PC-3 (cell line): ENCODE measurements around the gene PLXNA2. TPM values are rescaled to one million over a fixed set of nuclear protein-coding genes. Genes with fewer than 3 reads are reported as not detected.

ENCODE experiments used
- ATAC-seq: fragments of 200-7000 bp; cut with Tn5 transposase; 2 replicates; pipeline ENCODE4 v1.9.1; 2020; ENCODE audit warnings: mild to moderate bottlenecking, moderate library complexity
- BruUV-seq: library from RNA; stranded (reverse); fragments of 400-500 nt; replicated peaks from 2 replicates; lab custom pipeline; 2021; lab: Mats Ljungman, UMichigan
- CTCF ChIA-PET: fragments of 300-600 bp; sonication (Branson Sonifier 250); formaldehyde crosslinking; loops from one replicate; lab custom pipeline; 2022; ENCODE audit warnings: antibody characterized with exemption; lab: Charles Lee
- POLR2A ChIA-PET: fragments of 300-600 bp; sonication (Branson Sonifier 250); formaldehyde crosslinking; loops from one replicate; lab custom pipeline; 2022; ENCODE audit warnings: antibody characterized with exemption; ENCODE audit not compliant: unreplicated experiment; lab: Charles Lee
- DNase-seq: peaks from one replicate; pipeline ENCODE4 v3.0.0-alpha.2; 2015
- H2AFZ ChIP-seq: fragments of 300-600 bp; sonication (generic); 2 replicates; pipeline ENCODE4 v1.6.0; 2016; ENCODE audit warnings: antibody characterized with exemption, low read length
- H3F3A ChIP-seq: fragments of 300-600 bp; sonication (generic); one replicate; pipeline ENCODE4 v1.6.0; 2017; ENCODE audit warnings: antibody characterized with exemption, low read length, control low read depth, mild to moderate bottlenecking; ENCODE audit not compliant: unreplicated experiment
- H3K27ac ChIP-seq: fragments of 300-600 bp; sonication (generic); 2 replicates; pipeline ENCODE4 v1.5.1; 2016; ENCODE audit warnings: mild to moderate bottlenecking, low read length
- H3K27me3 ChIP-seq: fragments of 300-600 bp; sonication (generic); 2 replicates; pipeline ENCODE4 v1.6.1; 2016; ENCODE audit warnings: low read length, mixed read lengths
- H3K36me3 ChIP-seq: fragments of 300-600 bp; sonication (generic); 2 replicates; pipeline ENCODE4 v1.6.1; 2016; ENCODE audit warnings: low read depth, mixed run types, low read length, mixed read lengths
- H3K4me1 ChIP-seq: fragments of 300-600 bp; sonication (generic); 2 replicates; pipeline ENCODE4 v1.5.1; 2016; ENCODE audit warnings: low read length; ENCODE audit not compliant: insufficient read depth
- H3K4me2 ChIP-seq: fragments of 300-600 bp; sonication (generic); 2 replicates; pipeline ENCODE4 v1.6.0; 2016; ENCODE audit warnings: low read length
- H3K4me3 ChIP-seq: fragments of 300-600 bp; sonication (generic); 2 replicates; pipeline ENCODE4 v1.5.1; 2016; ENCODE audit warnings: mild to moderate bottlenecking, low read length, mixed read lengths
- H3K79me2 ChIP-seq: fragments of 300-600 bp; sonication (generic); 2 replicates; pipeline ENCODE4 v1.6.1; 2017; ENCODE audit warnings: low read length, mixed read lengths
- H3K9ac ChIP-seq: fragments of 300-600 bp; sonication (generic); 2 replicates; pipeline ENCODE4 v1.6.0; 2016; ENCODE audit warnings: mild to moderate bottlenecking, low read length
- H3K9me2 ChIP-seq: fragments of 300-600 bp; sonication (generic); replicated peaks from 2 replicates; pipeline ENCODE4 v1.6.1; 2016; ENCODE audit warnings: mixed run types, low read length, mixed read lengths
- H3K9me3 ChIP-seq: fragments of 300-600 bp; sonication (generic); 2 replicates; pipeline ENCODE4 v1.6.1; 2016; ENCODE audit warnings: low read length, mixed read lengths
- H4K20me1 ChIP-seq: fragments of 300-600 bp; sonication (generic); 2 replicates; pipeline ENCODE4 v1.6.1; 2016; ENCODE audit warnings: low read length, mixed read lengths
- CTCF ChIP-seq: fragments of 300-600 bp; sonication (generic); conservative IDR thresholded peaks from 2 replicates; pipeline ENCODE4 v1.5.1; 2017; ENCODE audit warnings: antibody characterized with exemption, low read depth, mild to moderate bottlenecking, low read length
- EZH2 ChIP-seq: fragments of 300-600 bp; sonication (generic); IDR thresholded peaks from one replicate; pipeline ENCODE4 v1.6.1; 2017; ENCODE audit warnings: antibody characterized with exemption, mild to moderate bottlenecking, low read length; ENCODE audit not compliant: unreplicated experiment
- EZH2phosphoT487 ChIP-seq: fragments of 300-600 bp; sonication (generic); IDR thresholded peaks from 2 replicates; pipeline ENCODE4 v1.6.1; 2018; ENCODE audit warnings: mild to moderate bottlenecking, antibody characterized with exemption, low read length, borderline replicate concordance
- intact Hi-C: fragments of 100-400 bp; cut with micrococcal nuclease; formaldehyde crosslinking; loops from 2 replicates; pipeline ENCODE4 v1.9.0; 2023
- total RNA-seq: library from RNA; depleted of rRNA; stranded (reverse); fragments of >200 nt; gene quantifications from 2 replicates; pipeline ENCODE4 v1.2.3, GENCODE V29; 2014

The PLXNA2 gene
- total RNA-seq, 1 experiment from 2014 or later, result 16.2 TPM

- H3K4me2 ChIP-seq, result no peak overlapping the region
- no peaks in the 10 kb centered on the region for H3K79me2 ChIP-seq
- no peaks in the 10 kb centered on the region for H4K20me1 ChIP-seq
- intact Hi-C loops, result no loop called here
- CTCF ChIA-PET, result no interaction called here
- H3K9ac ChIP-seq, result no peak overlapping the region
- no peak overlapping the region for H2AFZ ChIP-seq
- DNase-seq (no peak), ATAC-seq (no peak)
- BruUV-seq, result no TSS peak
- TF ChIP-seq EZH2phosphoT487, result no peak
- no peak for TF ChIP-seq EZH2
- no peak for TF ChIP-seq CTCF
- H3K9me3 ChIP-seq, result no peaks in the 10 kb centered on the region
- H3K36me3 ChIP-seq, result peaks cover 4% of the 10 kb centered on the region; the same call in 1 of the 2 replicates
- H3K27me3 ChIP-seq, result no peaks in the 10 kb centered on the region
- H3K4me3 ChIP-seq, result no peak overlapping the region
- POLR2A ChIA-PET, result no interaction called here
- H3F3A ChIP-seq, result no peaks in the 10 kb centered on the region
- H3K4me1 ChIP-seq, result peaks cover 22% of the 10 kb centered on the region
- H3K27ac ChIP-seq, result no peak overlapping the region
- no peaks in the 10 kb centered on the region for H3K9me2 ChIP-seq
Measured at GRCh38 chr1:208044589-208045462, 199.4 kb downstream of the PLXNA2 start.

- Histone ChIP-seq H2AFZ (no peak overlapping the region), H3K9ac (no peak overlapping the region), H3K36me3 (peaks cover 4% of the 10 kb centered on the region; the same call in 1 of the 2 replicates), H3F3A (no peaks in the 10 kb centered on the region), H3K4me3 (no peak overlapping the region), H4K20me1 (no peaks in the 10 kb centered on the region), H3K79me2 (no peaks in the 10 kb centered on the region), H3K27ac (no peak overlapping the region), H3K9me2 (no peaks in the 10 kb centered on the region), H3K4me1 (peaks cover 13% of the 10 kb centered on the region), H3K27me3 (no peaks in the 10 kb centered on the region), H3K4me2 (no peak overlapping the region), H3K9me3 (no peaks in the 10 kb centered on the region)
- DNase-seq (no peak), ATAC-seq (no peak)
- CTCF ChIA-PET, result no interaction called here
- POLR2A ChIA-PET, result no interaction called here
- TF ChIP-seq EZH2phosphoT487, result no peak
- TF ChIP-seq EZH2, result no peak
- no peak for TF ChIP-seq CTCF
- intact Hi-C loops, result no loop called here
- BruUV-seq, result no TSS peak
Measured at GRCh38 chr1:208043691-208044181, 200.4 kb downstream of the PLXNA2 start.

- no TSS peak for BruUV-seq
- H3K4me3 ChIP-seq, result no peak overlapping the region
Measured at GRCh38 chr1:208042868-208043267, 201.3 kb downstream of the PLXNA2 start.

More at GRCh38 chr1:208042868-208043267, 201.3 kb downstream of the PLXNA2 start:
- Histone ChIP-seq H3K4me1 (peaks cover 6% of the 10 kb centered on the region; the same call in 1 of the 2 replicates), H3K9ac (no peak overlapping the region), H3K9me2 (no peaks in the 10 kb centered on the region), H3K79me2 (no peaks in the 10 kb centered on the region), H3K27ac (no peak overlapping the region), H3K9me3 (no peaks in the 10 kb centered on the region), H3K27me3 (no peaks in the 10 kb centered on the region), H3K4me2 (no peak overlapping the region), H3F3A (no peaks in the 10 kb centered on the region), H4K20me1 (no peaks in the 10 kb centered on the region), H3K36me3 (peaks cover 4% of the 10 kb centered on the region; the same call in 1 of the 2 replicates), H2AFZ (no peak overlapping the region)
- intact Hi-C loops, result no loop called here
- no peak for TF ChIP-seq EZH2phosphoT487
- no peak for TF ChIP-seq EZH2
- TF ChIP-seq CTCF, result no peak
- CTCF ChIA-PET, result interaction anchor here (0.5 kb wide), 1 partner anchor 21 kb away, joined by 3 read pairs; no protein-coding TSS in a partner anchor
- no peak for ATAC-seq
- no peak for DNase-seq
- POLR2A ChIA-PET, result no interaction called here
